Measurements from ENCODE around the gene RHOA.

The RHOA gene

DNA sequence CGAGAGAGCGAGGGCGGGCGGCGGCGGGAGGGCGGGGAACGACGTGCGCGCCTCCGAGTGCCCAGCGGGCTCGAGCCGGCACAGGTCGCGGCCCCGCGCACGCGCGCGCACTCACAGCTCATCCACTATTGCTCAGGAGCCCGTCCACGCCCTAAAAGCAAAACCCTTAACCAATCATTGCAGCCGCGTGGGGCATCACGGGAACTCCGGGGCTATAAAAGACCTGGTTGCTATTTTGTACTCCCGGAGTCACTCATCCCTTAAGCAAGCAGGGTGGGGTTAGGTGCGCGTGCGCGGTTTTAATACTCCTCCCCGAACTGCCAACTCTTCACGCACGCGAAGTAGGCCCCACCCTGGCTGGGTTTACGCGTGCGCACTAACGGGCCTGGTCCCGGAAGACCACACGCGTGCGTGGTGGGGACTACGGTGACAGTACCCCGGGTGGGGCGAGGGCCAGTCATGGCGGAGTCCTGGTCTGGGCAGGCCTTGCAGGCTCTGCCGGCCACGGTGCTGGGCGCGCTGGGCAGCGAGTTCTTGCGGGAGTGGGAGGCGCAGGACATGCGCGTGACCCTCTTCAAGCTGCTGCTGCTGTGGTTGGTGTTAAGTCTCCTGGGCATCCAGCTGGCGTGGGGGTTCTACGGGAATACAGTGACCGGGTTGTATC is at the start of gene RHOA, which contains the start of gene TCTA:
Gene RHOA (minus strand): TSS at position 9 of the 664 bp plus-strand sequence. CDS start 36,387 bp downstream, outside the sequence.
Gene TCTA (plus strand): TSS at position 456 of the 664 bp plus-strand sequence. CDS start 4 bp downstream, at position 460.
- DNase-seq = peak; percentile 98

DNA sequence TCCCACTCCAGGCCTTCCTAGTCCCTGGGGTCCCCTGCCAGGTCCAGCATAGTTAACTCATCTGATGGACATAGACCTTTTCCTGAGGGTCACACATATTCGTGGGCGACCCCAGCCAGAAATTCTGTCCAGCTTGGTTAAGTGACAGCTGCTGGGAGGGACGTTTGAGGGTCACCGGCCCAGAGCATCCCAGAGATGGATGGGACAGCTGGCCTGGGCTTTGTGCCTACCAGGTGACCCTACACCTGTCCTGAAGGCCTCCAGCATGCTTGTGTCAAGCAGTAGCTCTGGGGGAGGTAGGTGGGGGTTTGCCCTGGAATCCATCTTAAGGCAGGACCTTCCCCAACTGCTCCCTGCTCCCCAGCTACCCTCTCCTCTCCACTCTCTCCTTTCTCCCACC is 49.2 kb upstream of the RHOA start:
- DNase-seq = no peak

DNA sequence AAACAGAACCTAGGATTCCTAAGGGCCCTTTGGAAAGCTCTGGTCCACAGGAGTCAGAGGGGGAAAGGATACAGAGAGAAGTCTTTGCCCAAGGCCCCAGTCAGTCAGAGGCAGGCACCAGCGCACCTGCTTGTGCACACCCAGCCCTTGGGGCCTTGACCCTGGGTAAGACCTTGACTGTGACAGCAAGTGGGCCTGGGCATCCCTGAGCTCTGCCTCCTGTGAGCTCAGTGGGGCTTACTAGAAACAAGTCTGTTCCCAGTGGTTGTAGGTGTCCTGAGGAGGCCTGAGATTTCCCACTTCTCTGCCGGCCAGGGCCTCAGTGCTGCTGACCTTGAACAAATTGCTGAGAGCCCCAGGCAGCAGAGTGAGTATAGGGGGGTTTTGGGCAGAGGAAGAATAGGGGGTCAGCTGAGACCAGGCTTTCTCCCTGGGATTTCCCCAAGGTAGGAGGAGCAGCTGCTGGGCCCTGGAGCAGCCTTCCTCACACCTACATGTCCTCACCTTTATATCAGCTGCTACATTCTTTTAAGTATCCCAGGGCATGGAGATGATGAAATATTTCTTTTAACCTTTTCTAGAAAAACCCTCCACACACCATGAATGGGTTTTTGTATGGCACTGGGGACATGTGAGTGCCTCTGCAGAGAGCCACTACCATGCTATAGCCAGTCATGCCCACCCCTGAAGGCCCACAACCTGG is 48.6 kb upstream of the RHOA start:
- DNase-seq = no peak

GRCh38 chr3:49456466-49456865 is 44.7 kb upstream of the RHOA start:
- no peak for DNase-seq

DNA sequence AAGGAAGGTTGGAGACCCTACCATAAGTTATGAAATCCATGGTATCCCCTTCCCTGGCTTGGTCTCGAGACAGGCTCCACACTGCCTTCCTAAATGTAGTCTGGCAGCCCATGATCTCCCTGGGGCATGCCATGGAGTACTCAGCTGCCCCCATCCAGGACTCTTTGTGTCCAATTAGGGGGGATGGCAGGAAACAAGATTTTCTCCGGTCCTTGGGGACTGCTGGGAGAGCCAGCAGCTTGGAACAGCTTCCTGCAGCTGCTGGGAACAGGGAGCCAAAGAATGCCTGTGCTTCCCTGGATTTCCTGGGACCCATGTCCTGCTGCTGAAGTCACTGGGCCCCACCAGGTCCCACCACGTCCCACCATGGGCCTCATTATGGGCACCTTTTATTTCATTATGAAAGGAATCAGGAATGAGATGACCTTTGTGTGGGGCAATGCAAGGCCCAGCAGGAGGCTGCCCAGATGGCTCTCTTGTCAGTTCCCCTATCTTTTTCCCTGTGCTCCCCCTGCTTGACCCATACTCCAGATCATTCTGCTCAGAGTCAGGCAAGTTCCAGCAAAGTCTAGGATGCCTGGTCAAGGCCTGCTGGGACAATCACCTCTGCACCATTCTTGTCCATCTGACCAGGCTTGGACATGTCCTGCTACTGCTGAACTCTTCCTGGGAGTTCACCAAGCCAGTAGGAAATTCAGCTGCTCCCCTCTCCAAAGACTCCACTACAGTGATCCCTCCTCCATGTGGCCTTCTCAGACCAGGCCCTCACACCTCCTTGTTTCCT is 43.3 kb upstream of the RHOA start:
- DNase-seq = no peak

- no peak for DNase-seq
Observed at GRCh38 chr3:49454458-49454857, 42.7 kb upstream of the RHOA start.

DNA sequence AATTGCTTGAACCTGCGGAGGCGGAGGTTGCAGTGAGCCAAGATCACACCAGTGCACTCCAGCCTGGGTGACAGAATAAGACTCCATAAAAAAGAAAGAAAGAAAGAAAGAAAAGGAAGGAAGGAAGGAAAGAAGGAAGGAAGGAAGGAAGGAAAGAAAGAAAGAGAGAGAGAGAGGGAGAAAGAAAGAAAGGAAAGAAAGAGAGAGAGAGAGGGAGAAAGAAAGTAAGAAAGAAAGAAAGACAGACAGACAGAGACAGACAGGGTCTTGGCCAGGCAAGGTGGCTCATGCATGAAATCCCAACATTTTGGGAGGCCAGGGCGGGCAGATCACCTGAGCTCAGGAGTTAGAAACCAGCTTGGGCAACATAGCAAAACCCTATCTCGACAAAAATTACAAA is 41.8 kb upstream of the RHOA start:
- DNase-seq = no peak

DNA sequence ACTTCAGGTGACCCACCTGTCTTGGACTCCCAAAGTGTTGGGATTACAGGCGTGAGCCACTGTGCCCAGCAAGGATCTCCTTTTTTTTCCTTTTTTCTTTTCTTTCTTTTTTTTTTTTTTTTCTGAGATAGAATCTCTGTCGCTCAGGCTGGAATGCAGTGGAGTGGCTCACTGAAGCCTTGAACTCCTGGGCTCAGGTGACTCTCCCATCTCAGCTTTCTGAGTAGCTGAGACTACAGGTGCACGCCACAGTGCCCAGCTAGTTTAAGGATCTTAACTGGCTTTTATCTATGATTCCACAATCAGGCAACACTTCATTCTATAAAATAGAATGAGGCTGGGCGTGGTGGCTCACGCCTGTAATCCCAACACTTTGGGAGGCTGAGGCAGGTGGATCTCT is 33.6 kb upstream of the RHOA start:
- DNase-seq = no peak

DNA sequence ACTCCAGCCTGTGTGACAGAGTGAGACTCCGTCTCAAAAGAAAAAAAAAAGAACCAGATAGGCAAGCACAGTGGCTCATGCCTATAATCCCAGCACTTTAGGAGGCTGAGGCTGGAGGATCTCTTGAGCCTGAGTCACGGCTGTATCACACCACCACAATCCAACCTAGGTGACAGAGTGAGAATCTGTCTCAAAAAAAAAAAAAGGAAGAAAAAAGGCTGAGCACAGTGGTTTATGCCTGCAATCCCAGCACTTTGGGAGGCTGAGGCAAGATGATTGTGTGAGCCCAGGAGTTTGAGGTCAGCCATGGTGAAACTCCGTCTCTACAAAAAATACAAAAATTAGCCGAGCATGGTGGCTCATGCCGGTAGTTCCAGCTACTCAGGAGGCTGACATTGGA is 23.0 kb upstream of the RHOA start:
- DNase-seq = no peak

DNA sequence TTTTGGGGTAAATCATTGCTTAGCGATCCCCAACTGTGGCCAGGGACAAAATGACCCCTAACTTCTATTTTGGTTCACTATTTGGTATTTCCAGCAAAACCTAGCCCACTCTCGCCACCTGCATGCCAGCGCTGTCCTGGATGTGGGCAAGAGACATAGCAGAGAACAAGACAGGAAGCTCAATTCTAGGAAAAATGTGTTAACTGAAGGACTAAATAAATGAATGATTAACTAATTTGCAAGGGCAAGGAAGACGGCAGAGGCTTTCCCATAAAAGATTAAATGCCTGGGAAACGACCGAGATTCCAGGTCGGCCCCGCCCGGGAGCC is 16.9 kb upstream of the RHOA start:
- no peak for DNase-seq

DNA sequence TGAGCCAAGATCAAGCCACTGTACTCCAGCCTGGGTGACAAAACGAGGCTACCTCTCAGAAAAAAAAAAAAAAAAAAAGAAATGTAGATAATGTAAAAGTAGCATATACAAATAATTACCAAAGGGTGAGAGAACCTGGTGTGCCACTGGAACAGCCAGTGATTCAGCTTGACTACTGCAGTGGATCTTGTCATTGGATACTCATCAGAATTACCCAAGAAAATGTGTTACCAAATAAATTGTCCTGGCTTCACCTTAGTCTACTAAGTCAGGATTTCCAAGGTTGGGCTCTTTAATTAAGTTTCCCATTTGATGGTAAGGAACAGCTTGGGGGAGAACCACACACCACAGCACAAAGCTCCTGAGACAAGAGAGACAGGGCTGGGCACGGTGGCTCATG is 15.8 kb upstream of the RHOA start:
- DNase-seq = no peak

DNA sequence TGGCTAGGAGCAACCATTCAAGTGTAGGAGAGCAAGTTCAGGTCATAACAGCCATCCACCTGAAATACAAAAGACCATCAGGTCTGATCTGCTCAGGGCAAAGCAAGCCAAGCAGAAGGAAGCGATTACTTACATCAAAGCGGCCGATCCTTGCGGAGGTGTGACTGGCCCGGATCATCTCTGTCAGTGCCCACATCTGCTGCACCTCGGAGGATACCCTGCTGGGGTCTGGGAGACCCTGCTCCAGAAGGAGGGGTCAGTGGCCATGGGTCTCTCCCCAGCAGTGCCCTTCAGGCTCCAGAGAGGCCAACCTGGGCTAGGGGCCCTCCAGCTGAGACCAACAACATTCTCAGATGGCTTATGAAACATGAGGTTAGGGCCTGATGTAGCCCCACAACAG is 13.0 kb upstream of the RHOA start:
- no peak for DNase-seq

DNA sequence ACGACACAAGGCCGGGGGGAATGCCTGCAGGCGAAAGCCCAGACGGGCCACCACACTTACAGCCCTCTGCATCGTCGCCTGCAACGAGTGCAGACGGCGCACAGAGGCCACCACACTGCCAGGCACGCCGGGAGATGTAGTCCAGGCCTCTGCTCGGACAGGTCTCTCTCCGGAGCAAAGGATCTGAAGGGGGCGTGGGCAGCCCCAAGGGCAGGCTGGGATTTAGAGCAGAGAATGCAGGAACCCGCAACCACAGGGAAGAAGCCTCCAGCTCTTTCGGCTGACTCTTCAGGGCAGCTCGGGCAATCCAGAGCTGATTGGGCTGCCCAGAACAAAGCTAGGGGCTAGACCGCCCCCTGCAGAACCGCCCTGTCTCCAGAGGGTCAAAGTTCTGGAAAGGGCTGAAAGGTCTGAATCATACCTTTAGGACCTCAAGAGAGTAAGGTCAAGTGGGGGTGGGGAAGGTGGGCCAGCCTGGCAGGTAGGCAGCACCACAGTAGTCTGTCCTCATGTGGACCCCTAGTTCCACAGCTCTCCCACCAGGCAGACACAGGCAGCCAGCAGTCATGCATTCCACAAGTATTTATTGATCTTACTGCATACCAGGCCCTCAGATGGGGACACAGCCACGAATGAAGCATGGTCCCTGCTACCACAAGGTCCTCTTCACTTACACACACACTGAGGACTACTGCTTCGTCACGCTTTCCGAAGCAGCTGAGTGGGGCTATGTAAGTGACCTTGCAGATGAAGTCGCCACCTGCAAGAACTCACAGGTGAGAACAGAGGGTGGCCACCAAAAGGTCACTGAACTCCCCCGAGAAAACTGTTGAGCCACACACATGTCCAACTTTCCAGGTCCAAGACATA is 10.8 kb upstream of the RHOA start, which contains the start of gene AMT:
Gene AMT (minus strand): TSS at position 95 of the 870 bp plus-strand sequence. CDS start 23 bp downstream, at position 72.
- DNase-seq = no peak

- no peak for DNase-seq
Observed at GRCh38 chr3:49421890-49422378, 10.2 kb upstream of the RHOA start.

GRCh38 chr3:49417516-49418120 is 5.8 kb upstream of the RHOA start:
- no peak for DNase-seq

DNA sequence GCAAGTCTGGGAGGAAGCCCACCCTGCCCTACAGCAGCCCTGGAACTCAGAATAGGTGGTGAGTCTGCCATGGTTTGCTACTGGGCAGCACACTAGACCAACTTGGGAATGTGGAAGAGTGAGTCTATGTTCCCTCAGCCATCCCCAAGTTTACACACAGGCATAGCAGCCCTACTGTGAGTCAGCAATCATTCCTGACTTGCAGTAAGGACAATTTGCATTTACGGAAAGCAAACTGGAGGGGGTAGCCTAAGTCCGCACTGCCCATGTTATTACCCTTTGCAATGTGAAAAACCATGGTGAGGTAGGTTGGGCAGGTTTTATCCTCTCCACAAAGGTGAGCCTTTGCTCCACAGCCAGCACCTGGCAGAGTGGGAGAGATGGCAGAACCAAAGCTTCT is 5.1 kb upstream of the RHOA start:
- DNase-seq = no peak

- DNase-seq = peak; percentile 44
Observed at GRCh38 chr3:49415931-49416601, 4.3 kb upstream of the RHOA start.

DNA sequence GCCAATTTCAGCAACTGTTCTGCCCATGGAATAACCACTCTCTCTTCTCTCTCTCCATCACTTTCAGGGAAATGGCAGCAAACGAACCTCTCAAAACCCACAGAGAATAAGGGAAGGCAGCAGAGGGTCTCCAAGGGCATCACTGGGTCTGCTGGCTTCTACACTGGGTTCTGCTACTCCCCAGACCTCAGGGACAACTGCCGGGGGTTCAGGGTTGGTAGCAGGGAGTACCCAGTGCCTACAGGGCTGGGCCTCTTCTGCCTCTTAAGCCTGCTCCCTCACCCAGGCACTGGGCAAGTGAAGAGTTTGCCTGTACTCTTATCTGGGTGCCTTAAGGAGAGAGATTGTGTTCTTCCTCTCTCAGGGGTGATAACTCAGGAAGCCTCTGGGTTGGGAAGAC is 3.0 kb upstream of the RHOA start:
- DNase-seq = no peak

DNA sequence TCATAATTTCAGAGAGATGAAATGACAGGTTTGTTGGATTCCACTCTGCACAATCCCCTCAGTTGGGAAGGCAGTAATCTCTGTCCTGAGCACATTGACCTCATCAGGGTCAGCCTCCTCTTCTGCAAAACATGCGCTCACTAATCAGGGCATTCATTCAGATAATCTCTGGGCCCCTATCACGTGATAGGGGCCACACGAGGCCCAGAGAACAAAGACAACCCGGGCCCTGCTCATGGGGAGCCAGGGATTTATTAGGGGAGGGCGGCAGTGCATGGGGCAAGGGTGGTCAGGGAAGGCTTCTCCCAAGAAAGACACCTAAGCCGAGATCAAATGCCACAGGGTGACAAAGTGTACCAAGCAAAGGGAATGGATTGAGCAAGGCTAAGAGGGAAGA is 1.6 kb upstream of the RHOA start:
- DNase-seq = no peak

DNA sequence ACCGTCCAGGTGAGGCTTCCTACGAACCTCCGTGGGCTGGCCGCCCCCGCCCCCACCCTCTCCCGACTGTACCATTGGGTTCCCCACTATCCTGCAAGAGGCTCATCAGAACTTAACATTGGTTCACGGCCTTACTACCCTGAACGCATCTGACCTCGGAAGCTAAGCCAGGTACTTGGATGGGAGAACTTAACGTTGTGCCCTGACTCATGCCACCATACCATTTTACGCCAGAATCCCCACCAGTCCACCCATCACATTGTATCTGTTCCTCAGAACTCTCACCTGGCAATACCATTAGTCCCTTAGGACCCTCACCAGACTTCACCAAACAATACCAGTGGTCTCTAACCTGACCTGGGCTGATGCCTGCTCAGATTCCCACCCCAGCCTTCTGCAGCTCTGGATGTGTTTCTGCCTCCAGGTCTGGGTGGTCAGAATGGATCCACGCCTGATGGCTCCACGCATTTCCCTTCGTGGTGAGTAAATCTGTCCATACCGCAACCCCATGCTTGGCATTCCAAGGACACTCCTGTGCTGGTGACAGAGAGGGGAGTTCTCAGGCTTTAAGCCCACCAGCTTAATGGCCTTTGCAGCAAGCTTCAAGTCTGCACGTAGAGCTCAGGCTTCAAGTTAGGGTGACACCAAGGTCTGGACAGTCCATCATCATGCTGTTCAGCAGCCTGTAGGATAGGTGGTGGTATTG is 1.0 kb upstream of the RHOA start:
- DNase-seq = no peak

DNA sequence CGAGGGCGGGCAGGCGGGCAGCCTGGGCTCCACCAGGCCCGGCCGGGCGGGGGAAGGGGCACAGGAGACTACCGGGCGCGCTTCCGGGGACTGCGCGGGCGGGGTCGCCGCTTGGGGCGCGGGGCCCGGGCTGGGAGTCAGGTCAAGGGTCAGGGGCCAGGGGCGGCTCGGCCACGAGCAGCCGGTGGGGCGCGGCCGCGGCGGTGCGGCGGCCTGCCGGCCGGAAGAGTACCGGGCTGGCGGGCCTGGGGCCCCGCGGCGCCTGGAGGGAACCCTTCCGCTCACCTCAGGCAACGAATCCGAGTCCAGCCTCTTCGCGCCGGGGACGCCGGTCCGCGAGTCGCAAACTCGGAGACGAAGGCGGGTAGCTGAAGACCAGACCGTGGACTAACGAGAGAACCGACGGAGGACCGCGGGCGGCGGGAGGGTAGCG is 225 bp downstream of the RHOA start:
- peak; percentile 52 for DNase-seq
